GM23338 (cell line): ENCODE results near the gene NTM. TPM values are rescaled to one million over a fixed set of nuclear protein-coding genes. Genes with fewer than 3 reads are reported as not detected.

Experiments
- ATAC-seq: fragments of 200-7000 bp; cut with Tn5 transposase; 3 replicates; pipeline ENCODE4 v1.9.1; 2020
- DNase-seq: peaks from one replicate; pipeline ENCODE4 v3.0.0-alpha.2; 2015; ENCODE audit warnings: low spot score
- H2AFZ ChIP-seq: fragments of 200-600 bp; sonication (generic); 2 replicates; pipeline ENCODE4 v1.8.0; 2016; ENCODE audit warnings: antibody characterized with exemption, mild to moderate bottlenecking, moderate library complexity
- H3F3A ChIP-seq: fragments of 200-600 bp; sonication (generic); replicated peaks from 2 replicates; pipeline ENCODE4 v1.8.0; 2017; ENCODE audit warnings: antibody characterized with exemption, mixed run types, low read depth
- H3K27ac ChIP-seq: fragments of 200-600 bp; sonication (generic); 2 replicates; pipeline ENCODE4 v1.6.1; 2016; ENCODE audit warnings: low read depth
- H3K27me3 ChIP-seq: fragments of 200-600 bp; sonication (generic); 2 replicates; pipeline ENCODE4 v1.8.0; 2016; ENCODE audit warnings: mild to moderate bottlenecking, mixed run types, moderate library complexity; ENCODE audit not compliant: insufficient read depth
- H3K36me3 ChIP-seq: fragments of 200-600 bp; sonication (generic); 2 replicates; pipeline ENCODE4 v1.8.0; 2016; ENCODE audit warnings: mild to moderate bottlenecking; ENCODE audit not compliant: insufficient read depth
- H3K4me1 ChIP-seq: fragments of 200-600 bp; sonication (generic); 2 replicates; pipeline ENCODE4 v1.8.0; 2016; ENCODE audit warnings: mild to moderate bottlenecking, moderate library complexity; ENCODE audit not compliant: insufficient read depth
- H3K4me2 ChIP-seq: fragments of 200-600 bp; sonication (generic); 2 replicates; pipeline ENCODE4 v1.7.1; 2017; ENCODE audit warnings: mixed run types
- H3K4me3 ChIP-seq: fragments of 200-600 bp; sonication (generic); 2 replicates; pipeline ENCODE4 v1.6.1; 2016; ENCODE audit warnings: mixed run types
- H3K79me2 ChIP-seq: fragments of 200-600 bp; sonication (generic); replicated peaks from 2 replicates; pipeline ENCODE4 v1.8.0; 2017; ENCODE audit warnings: mild to moderate bottlenecking; ENCODE audit not compliant: insufficient read depth
- H3K9me2 ChIP-seq: fragments of 200-600 bp; sonication (generic); 2 replicates; pipeline ENCODE4 v1.8.0; 2017; ENCODE audit not compliant: insufficient read depth
- H4K20me1 ChIP-seq: fragments of 200-600 bp; sonication (generic); replicated peaks from 2 replicates; pipeline ENCODE4 v1.8.0; 2017; ENCODE audit warnings: mild to moderate bottlenecking; ENCODE audit not compliant: insufficient read depth
- H3K27ac Mint-ChIP-seq: 2 replicates; pipeline ENCODE4 v1.8.0; 2020; ENCODE audit warnings: inconsistent platforms, mild to moderate bottlenecking, moderate library complexity, mixed read lengths
- H3K27me3 Mint-ChIP-seq: 3 replicates; pipeline ENCODE4 v1.8.0; 2022; ENCODE audit warnings: low read depth, mild to moderate bottlenecking, moderate library complexity, mixed read lengths, inconsistent platforms; ENCODE audit not compliant: insufficient read depth, poor library complexity
- H3K36me3 Mint-ChIP-seq: 3 replicates; pipeline ENCODE4 v1.8.0; 2021; ENCODE audit warnings: low read depth, mild to moderate bottlenecking, inconsistent platforms, moderate library complexity, mixed read lengths
- H3K4me1 Mint-ChIP-seq: 3 replicates; pipeline ENCODE4 v1.8.0; 2020; ENCODE audit warnings: mild to moderate bottlenecking, inconsistent platforms, mixed read lengths
- H3K4me3 Mint-ChIP-seq: 3 replicates; pipeline ENCODE4 v1.8.0; 2021; ENCODE audit warnings: moderate library complexity, mild to moderate bottlenecking, inconsistent platforms, mixed read lengths
- H3K9me3 Mint-ChIP-seq: 3 replicates; pipeline ENCODE4 v1.8.0; 2020; ENCODE audit warnings: moderate library complexity, mild to moderate bottlenecking, inconsistent platforms, mixed read lengths
- CREB1 ChIP-seq: fragments of 250-450 bp; sonication (Bioruptor Pico); IDR thresholded peaks from 2 replicates; pipeline ENCODE4 v1.5.0; 2020; ENCODE audit warnings: low read depth, mild to moderate bottlenecking, moderate library complexity
- ETS1 ChIP-seq: IDR thresholded peaks from 2 replicates; pipeline ENCODE4 v1.6.1; 2016; ENCODE audit warnings: antibody characterized with exemption
- EZH2 ChIP-seq: fragments of 200-600 bp; sonication (generic); IDR thresholded peaks from one replicate; pipeline ENCODE4 v1.8.0; 2017; ENCODE audit warnings: antibody characterized with exemption, mild to moderate bottlenecking, low read depth; ENCODE audit not compliant: unreplicated experiment
- EZH2phosphoT487 ChIP-seq: fragments of 200-600 bp; sonication (generic); IDR thresholded peaks from one replicate; pipeline ENCODE4 v1.8.1; 2018; ENCODE audit warnings: antibody characterized with exemption; ENCODE audit not compliant: unreplicated experiment
- NANOG ChIP-seq: IDR thresholded peaks from 2 replicates; pipeline ENCODE4 v1.6.1; 2016; ENCODE audit warnings: antibody characterized with exemption, borderline replicate concordance
- POLR2AphosphoS5 ChIP-seq: IDR thresholded peaks from 2 replicates; pipeline ENCODE4 v1.6.1; 2016; ENCODE audit warnings: antibody characterized with exemption, low read depth
- STAT1 ChIP-seq: IDR thresholded peaks from one replicate; pipeline ENCODE4 v1.6.1; 2016; ENCODE audit warnings: antibody characterized with exemption; ENCODE audit not compliant: unreplicated experiment
- ZNF462 ChIP-seq: fragments of 250-450 bp; sonication (Bioruptor Pico); IDR thresholded peaks from 2 replicates; pipeline ENCODE4 v1.5.0; 2020; ENCODE audit warnings: mild to moderate bottlenecking, moderate library complexity
- polyA plus RNA-seq: library from polyadenylated mRNA; unstranded; fragments of >200 nt; fragmentation: Nextera tagmentation; extraction: Ambion mirVana; gene quantifications from 2 replicates; pipeline ENCODE4 v1.2.1, GENCODE V29; 2016
- total RNA-seq: library from RNA; depleted of rRNA; stranded (reverse); fragments of >200 nt; shearing (Covaris generic); gene quantifications from 2 replicates; pipeline ENCODE4 v1.2.3, GENCODE V29; 2014
- TF ChIP-seq, protein P1 (sequence below): IDR thresholded peaks from one replicate; pipeline ENCODE4 v1.6.1; 2018; ENCODE audit warnings: antibody characterized with exemption; ENCODE audit not compliant: unreplicated experiment

The NTM gene
- total and polyA plus RNA-seq, 2 experiments from 2014 or later = 10.6 to 14.6 TPM

DNA sequence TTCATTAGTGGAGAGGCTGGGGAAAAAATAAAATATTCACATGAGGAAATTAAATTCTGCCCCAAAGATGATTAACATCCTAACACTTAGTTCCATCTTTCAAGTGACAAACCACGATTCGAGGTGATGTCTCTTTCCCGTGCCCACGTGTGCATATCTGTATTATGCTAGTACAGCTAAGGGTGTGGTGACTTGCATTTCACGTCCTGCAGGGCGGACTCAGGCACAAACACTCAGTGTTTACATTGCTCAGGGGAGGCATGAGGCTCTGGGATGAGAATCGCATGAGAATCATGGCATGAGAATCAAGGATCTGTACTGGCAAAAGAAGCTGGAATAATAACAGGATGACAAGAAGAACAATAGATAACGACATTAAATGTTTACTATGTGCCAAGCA, 179.4 kb downstream of the NTM start:
- H3K4me3 Mint-ChIP-seq = no peak overlapping the region
- no peak overlapping the region for H3K27ac Mint-ChIP-seq
- DNase-seq = no peak
- no peak overlapping the region for H2AFZ ChIP-seq
- no peak overlapping the region for H3K27ac ChIP-seq
- TF ChIP-seq CREB1 (CRISPR knock-in tag) (no peak), NANOG (no peak), EZH2 (no peak), EZH2phosphoT487 (no peak), ETS1 (no peak), POLR2AphosphoS5 (no peak), STAT1 (no peak), ZNF462 (no peak)
- TF ChIP-seq, protein P1, sequence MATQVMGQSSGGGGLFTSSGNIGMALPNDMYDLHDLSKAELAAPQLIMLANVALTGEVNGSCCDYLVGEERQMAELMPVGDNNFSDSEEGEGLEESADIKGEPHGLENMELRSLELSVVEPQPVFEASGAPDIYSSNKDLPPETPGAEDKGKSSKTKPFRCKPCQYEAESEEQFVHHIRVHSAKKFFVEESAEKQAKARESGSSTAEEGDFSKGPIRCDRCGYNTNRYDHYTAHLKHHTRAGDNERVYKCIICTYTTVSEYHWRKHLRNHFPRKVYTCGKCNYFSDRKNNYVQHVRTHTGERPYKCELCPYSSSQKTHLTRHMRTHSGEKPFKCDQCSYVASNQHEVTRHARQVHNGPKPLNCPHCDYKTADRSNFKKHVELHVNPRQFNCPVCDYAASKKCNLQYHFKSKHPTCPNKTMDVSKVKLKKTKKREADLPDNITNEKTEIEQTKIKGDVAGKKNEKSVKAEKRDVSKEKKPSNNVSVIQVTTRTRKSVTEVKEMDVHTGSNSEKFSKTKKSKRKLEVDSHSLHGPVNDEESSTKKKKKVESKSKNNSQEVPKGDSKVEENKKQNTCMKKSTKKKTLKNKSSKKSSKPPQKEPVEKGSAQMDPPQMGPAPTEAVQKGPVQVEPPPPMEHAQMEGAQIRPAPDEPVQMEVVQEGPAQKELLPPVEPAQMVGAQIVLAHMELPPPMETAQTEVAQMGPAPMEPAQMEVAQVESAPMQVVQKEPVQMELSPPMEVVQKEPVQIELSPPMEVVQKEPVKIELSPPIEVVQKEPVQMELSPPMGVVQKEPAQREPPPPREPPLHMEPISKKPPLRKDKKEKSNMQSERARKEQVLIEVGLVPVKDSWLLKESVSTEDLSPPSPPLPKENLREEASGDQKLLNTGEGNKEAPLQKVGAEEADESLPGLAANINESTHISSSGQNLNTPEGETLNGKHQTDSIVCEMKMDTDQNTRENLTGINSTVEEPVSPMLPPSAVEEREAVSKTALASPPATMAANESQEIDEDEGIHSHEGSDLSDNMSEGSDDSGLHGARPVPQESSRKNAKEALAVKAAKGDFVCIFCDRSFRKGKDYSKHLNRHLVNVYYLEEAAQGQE = no peak
- H3K9me3 Mint-ChIP-seq = no peaks in the 10 kb centered on the region
- H3K4me3 ChIP-seq = no peak overlapping the region
- peaks cover 12% of the 10 kb centered on the region; the same call in 1 of the 2 replicates for H3K4me1 ChIP-seq
- no peaks in the 10 kb centered on the region for H4K20me1 ChIP-seq
- no peak overlapping the region for H3K4me2 ChIP-seq
- no peaks in the 10 kb centered on the region for H3K27me3 ChIP-seq
- ATAC-seq = no peak
- no peaks in the 10 kb centered on the region for H3K36me3 ChIP-seq
- H3K79me2 ChIP-seq = no peaks in the 10 kb centered on the region
- H3F3A ChIP-seq = no peaks in the 10 kb centered on the region
- H3K4me1 Mint-ChIP-seq = peaks cover 24% of the 10 kb centered on the region
- no peaks in the 10 kb centered on the region for H3K36me3 Mint-ChIP-seq
- H3K9me2 ChIP-seq = no peaks in the 10 kb centered on the region
- H3K27me3 Mint-ChIP-seq = peaks cover 6% of the 10 kb centered on the region
